ENCODE data around the gene CBX8. TPM values are rescaled to one million over a fixed set of nuclear protein-coding genes. Genes with fewer than 3 reads are reported as not detected.
A peak's percentile ranks its signal among the peaks of the same experiment; 100 is the strongest.

The CBX8 gene
- total and polyA plus RNA-seq, 2 of the 8 experiments (the other 6 are each of a cell fraction or from before 2014, with no cell fraction given) = 0.09 to 2.1 TPM

GRCh38 chr17:79831265-79832217 lies 34.7 kb upstream of the CBX8 start (continued):
- TF ChIP-seq ATF2 (IDR thresholded peaks at IDR 0.05; ENCODE audit: low read length) = no peak
- no peak for TF ChIP-seq HDAC2 (IDR thresholded peaks at IDR 0.05; ENCODE audit: borderline replicate concordance in 1 of 2, low read depth in 2 of 2, low read length in 2 of 2)
- no peak for TF ChIP-seq RXRA (IDR thresholded peaks at IDR 0.05; ENCODE audit: insufficient read depth, low read depth, low read length)
- no peak for TF ChIP-seq BCL11A (IDR thresholded peaks at IDR 0.05; ENCODE audit: low read depth in 2 of 2, low read length in 2 of 2)
- TF ChIP-seq BRCA1 (IDR thresholded peaks at IDR 0.05; ENCODE audit: low read depth, low read length) = no peak
- peak; percentile 82 for TF ChIP-seq CTBP2 (IDR thresholded peaks at IDR 0.05; ENCODE audit: borderline replicate concordance, insufficient read depth, insufficient read length, low read length)
- no peak for TF ChIP-seq SP4 (IDR thresholded peaks at IDR 0.05; ENCODE audit: low read length)

All from H1 (cell line).